GM18508 (cell line): ENCODE measurements around the gene SLC2A11.
"Not testable (repeated sequence)": the region's sequence is repeated elsewhere in the genome, so short reads cannot be mapped to it uniquely, and the experiment has no call there.

Source experiments
- ATAC-seq: cut with Tn5 transposase; IDR thresholded peaks from one replicate; pipeline ENCODE4 v1.9.1; 2021; ENCODE audit warnings: moderate number of reproducible peaks; ENCODE audit not compliant: insufficient read depth, unreplicated experiment

The SLC2A11 gene

DNA sequence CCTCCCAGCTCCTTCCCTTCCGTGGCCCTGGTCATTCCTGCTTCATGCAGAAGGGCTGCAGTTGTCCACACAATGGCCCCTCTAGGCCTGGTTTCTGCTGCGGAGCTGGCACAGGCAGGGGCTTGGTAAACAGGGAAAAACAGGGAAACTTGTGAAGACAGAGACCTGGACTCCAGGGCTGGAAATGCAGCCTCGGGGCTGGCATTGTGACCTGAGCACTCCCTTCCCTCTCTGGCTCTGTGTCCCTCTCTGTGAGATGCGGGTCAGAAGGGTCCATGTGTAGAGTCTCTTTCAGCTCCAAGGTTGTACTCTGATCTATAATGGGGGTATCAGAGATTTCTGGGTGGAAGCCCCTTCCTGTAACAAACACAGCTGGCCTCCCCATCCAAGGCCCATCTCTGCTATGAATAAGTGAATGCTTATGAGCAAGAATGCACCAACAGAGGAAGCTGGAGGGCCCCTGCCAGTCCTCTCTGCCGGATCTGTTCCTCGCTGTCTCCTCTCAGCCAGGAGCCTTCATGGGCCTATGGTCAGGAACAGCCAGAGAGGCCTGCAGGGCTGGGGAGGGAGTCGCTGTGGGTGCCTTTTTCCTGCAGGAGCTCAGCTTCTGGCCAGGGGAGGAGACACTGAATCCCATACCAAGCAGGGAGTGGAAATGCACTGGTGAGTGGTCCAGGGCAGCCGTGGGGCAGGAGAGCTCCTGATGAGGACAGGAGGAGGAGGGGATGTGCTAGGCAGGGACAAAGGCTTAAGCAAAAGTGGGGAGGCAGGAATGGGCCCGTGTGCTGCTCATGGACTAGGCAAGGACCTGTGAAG, 12.2 kb upstream of the SLC2A11 start:
- no peak for ATAC-seq

DNA sequence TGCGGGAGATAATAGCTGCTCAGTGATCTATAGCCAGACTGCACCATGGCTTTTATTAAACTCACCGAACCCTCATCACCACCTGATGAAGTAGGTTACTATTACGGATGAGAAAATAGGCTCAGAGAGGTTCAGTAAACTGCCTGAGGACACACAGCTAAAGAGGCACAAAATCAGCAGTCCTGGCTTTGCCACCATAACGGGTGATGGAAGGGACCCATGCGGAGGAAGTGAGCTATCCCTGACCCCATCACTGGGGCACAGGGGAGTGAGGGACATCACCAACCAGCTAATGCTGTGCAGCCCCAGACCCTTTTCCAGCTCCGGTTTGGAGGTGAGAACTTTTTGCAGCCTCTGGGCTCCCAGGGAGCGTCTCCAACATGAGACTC, 11.6 kb upstream of the SLC2A11 start:
- no peak for ATAC-seq

GRCh38 chr22:23847310-23847920, 10.3 kb upstream of the SLC2A11 start:
- ATAC-seq, result no peak

GRCh38 chr22:23847991-23848864, 9.4 kb upstream of the SLC2A11 start:
- no peak for ATAC-seq

DNA sequence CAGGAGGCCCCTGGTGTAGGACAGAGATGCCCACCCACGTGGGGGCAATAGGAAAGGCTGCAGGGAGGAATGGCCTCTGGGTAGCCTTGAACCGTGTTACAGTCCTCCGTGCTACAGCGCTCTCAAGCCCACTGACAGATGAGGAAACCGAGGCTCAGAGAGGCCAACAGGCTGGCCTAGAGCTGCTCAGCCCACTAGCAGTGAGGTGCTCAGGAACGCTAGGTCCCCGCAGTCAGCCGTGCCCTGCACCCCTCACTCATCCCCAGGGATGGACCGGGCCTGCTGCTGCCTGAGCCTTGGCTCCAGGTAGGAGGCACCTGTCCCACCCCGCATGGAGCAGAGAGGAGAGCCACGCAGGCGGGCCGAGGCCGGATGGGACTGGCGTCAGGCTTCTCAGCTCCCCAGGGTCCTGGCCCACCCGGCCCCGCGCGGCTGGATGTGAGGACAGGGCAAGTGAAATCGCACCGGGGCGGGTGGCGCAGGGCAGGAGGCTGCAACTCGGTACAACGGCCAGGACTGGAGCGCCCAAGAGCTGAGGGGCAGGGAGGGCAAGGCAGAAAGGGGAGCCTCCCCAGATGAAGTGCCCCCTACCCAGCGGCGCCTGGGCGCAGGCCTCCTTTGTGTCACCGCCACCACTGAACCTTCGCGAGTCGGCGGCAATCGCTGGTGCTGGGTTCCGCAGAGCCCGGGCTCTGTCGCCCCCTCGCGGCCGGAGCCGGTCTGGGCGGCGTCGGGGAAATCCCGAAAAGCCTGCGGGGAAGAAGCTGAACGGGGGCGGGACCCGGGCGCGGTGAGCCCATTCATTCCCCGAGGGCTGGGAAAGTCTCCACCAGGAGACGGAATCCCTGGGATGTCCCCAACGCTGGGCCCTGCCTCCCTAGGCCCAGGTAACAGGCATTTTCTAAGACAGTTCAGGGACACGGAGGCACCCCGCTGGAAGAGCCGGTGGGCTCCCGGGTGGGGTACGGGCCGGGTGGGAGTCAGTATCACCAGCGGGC, 8.4 kb upstream of the SLC2A11 start:
- ATAC-seq, result no peak

DNA sequence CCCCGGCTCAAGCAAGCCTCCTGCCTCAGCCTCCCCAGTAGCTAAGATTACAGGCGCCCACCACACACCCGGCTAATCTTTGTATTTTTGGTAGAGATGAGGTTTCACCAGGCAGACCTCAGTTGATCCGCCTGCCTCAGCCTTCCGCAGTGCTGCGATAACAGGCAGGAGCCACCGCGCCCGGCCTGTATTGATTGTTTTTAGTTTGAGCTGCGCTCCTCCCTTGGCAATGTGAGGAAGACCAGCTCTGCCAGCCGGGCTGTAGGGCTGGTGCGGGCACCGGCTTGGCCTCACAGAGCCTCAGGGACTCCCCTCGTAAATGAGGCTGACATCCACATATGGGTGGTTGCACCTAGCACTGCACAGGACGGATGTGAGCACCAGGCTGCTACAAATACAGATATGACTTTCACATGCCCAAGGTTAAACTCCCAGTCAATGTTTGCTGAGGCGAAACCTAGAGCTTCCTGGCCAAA, 7.5 kb upstream of the SLC2A11 start:
- ATAC-seq, result peak; percentile 67

GRCh38 chr22:23856721-23857605, 712 bp upstream of the SLC2A11 start:
- peak; percentile 18 for ATAC-seq

GRCh38 chr22:23858484-23858815, 775 bp downstream of the SLC2A11 start:
- no peak for ATAC-seq

GRCh38 chr22:23859201-23859600, 1.5 kb downstream of the SLC2A11 start:
- no peak for ATAC-seq

DNA sequence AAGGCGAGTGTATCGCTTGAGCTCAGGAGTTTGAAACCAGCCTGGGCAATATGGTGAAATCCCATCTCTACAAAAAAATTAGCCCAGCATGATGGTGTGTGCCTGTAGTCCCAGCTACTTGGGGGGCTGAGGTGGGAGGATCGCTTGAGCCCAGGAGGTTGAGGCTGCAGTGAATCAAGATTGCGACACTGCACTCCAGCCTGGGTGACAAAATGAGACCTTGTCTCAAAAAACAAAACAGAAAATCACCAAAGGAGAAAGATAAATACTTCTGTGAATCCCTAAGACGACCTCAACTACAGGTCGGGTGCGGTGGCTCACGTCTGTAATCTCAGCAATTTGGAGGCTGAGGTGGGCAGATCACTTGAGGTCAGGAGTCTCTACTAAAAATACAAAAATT, 2.5 kb downstream of the SLC2A11 start:
- not testable (repeated sequence) for ATAC-seq

- ATAC-seq, result no peak
Measured at GRCh38 chr22:23862103-23862502, 4.4 kb downstream of the SLC2A11 start.

DNA sequence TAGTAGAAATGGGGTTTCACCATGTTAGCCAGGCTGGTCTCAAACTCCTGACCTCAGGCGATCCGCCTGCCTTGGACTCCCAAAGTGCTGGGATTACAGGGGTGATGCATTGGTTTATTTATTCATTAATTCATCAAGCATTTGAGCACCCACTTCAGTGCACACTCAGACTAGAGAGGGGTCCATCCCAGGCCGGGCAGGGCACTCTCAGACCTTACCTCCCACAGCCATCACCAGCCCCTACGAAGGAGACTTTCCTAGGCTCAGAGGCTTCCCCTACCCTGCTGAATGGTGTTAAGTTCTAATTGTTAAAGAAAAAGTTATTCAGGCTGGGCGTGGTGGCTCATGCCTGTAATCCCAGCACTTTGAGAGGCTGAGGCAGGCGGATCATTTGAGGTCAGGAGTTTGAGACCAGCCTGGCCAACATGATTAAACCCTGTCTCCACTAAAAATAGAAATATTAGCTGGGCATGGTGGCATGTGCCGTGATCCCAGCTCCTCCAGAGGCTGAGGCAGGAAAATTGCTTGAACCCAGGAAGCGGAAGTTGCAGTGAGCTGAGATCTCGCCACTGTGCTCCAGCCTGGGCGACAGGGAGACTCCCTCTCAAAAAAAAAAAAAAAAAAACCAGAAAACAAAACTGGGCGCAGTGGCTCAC, 7.0 kb downstream of the SLC2A11 start:
- not testable (repeated sequence) for ATAC-seq

DNA sequence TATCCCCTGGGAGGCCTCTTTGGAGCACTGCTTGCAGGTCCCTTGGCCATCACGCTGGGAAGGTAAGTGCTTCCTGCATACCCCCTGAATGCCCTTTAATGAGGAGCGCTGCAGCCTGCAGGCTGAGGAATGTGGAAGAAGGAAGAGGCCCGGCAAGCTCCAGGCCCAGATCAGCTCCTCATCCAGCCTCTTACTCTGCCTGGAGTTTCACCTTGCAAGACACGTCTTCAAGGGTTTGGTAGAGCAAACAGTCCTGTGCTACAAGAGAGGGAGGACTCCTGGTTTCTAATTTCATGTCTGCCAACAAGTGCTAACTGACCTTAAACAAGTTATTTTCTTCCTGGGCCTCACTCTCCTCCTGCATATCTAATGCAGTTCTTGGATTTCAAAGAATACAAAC, 10.9 kb downstream of the SLC2A11 start:
- ATAC-seq, result no peak

DNA sequence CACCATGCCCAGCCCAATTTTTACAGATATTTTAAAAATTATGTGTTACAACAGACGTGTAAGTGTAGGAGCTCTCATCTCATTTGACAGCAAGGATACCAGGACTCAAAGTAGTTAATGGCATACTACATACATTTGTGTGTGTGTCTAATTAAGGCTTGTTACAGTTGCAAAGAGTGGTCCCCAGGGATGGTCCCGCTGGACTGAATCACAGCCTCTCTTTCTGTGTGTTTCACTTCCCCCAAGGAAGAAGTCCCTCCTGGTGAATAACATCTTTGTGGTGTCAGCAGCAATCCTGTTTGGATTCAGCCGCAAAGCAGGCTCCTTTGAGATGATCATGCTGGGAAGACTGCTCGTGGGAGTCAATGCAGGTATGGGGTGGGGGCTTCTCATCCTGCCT, 17.2 kb downstream of the SLC2A11 start:
- ATAC-seq, result no peak

DNA sequence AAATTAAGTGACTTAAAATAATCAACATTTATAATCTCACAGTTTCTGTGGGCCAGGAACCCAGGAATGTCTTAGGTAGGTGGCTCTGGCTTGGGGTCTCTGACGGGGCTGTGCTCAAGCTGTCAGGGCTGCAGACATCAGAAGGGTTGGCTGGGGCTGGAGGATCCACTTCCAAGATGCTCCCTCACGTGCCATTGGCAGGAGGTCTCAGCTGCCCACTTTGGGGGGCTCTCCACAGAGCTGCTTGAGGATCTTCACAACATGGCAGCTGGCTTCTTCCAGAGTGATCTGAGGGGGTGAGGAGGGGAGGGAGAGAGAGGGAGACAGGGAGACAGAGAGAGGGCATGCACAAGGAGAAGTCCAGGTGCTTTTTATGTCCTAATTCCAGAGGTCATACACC, 18.1 kb downstream of the SLC2A11 start:
- ATAC-seq, result no peak

- ATAC-seq, result no peak
Measured at GRCh38 chr22:23877566-23877965, 19.9 kb downstream of the SLC2A11 start.

GRCh38 chr22:23878219-23878618, 20.5 kb downstream of the SLC2A11 start:
- ATAC-seq, result no peak

- ATAC-seq, result no peak
Measured at GRCh38 chr22:23882370-23882769, 24.7 kb downstream of the SLC2A11 start.
